HG02678 (cell line): ENCODE measurements around the gene PLCD1.

Source experiments
- ATAC-seq: cut with Tn5 transposase; IDR thresholded peaks from one replicate; pipeline ENCODE4 v1.9.1; 2021; ENCODE audit warnings: mild to moderate bottlenecking, moderate library complexity; ENCODE audit not compliant: unreplicated experiment

Gene PLCD1

DNA sequence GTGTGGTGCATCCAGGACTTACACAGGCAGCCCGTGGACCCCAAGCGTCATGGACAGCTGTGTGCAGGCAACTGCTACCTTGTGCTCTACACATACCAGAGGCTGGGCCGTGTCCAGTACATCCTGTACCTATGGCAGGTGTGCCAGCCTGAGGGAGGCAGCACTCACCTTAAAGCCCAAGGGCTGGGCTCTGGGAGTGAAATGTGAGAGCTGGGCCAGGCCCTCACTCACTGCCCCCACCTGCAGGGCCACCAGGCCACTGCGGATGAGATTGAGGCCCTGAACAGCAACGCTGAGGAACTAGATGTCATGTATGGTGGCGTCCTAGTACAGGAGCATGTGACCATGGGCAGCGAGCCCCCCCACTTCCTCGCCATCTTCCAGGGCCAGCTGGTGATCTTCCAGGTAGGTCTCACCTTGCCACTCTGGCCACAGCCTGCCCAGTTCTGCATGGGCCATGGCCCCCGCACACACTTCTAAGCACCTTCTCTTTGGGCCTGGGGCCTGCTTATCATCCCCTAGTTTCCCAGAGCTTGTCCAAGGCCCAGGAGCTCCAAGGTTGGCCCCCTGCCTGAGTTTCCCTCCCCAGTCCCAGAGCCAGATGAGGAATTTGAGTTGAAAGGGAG is 27.9 kb downstream of the PLCD1 start:
- ATAC-seq = no peak

DNA sequence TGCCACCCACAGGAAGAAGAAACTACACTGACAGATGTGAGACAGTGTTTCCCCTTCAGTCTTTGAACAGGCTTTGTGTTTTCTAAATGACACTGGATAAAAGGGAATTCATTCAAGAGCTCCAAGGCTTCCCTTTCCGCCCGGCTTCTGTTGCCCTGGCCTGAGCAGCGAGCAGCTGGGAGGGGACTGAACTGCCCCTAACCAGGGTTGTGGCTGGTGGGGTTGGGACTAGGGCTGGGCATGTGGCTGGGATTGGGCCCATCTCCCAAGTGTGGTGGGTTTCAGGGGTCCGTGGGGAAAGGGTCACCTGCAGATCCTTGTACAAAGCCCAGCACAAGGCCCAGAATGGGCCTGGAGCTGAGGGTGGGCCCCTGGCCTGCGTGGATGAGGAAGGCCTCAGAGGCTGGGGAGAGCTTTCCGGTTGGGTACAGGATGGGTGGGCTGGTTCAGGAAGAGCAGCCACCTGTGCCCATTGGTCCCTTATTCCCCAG is 28.4 kb downstream of the PLCD1 start:
- ATAC-seq = no peak

DNA sequence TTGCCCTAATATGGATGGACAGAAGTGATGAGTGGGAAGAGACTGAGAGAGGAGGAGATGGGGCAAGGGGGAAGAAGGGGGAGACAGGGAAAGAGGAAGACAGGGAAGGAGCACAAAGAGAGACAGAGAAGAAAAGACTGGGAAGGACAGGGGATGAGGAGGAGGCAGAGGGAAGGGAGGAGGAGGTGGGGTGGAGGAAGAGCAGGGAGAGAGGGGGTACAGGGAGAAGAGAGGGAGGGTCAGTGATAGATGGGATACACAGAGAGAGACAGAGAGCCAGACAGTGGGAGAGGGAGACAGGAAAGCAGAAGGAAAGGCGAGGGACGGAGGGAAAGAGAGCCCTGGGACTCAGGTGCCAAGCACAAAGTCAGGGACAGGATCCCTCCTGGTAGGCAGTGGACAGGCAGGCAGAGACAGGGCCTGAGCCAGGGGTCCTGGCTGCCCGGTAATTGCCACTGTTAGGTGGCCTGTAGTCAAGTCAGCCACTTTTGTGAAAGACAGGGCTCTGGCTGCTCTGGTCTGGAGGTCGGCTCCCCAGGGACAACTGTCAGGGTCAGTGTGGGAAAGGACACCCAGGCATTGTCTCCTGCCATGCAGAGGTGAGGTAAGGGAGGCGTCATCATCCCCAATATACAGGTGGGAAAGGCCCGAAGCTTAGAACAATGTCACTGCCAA is 29.1 kb downstream of the PLCD1 start:
- ATAC-seq = no peak

DNA sequence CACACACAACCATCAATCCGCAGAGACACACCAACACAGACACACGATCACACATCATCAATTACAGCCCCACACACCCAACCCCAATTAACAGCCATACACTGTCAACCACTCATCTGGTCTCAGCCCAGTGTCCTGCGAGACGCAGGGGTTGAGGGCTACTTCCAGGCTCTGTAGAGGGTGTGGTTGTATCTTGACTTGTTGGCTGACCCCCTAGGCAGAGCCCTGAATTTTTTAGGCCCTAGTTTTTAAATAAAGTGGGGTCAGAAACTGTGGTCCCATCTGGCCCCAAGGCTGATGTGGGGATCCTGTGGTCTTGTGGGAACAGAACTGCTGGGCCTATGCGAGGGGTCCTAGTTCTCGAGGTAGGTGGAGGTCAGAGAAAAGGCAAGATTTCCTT is 29.6 kb downstream of the PLCD1 start:
- ATAC-seq = no peak

DNA sequence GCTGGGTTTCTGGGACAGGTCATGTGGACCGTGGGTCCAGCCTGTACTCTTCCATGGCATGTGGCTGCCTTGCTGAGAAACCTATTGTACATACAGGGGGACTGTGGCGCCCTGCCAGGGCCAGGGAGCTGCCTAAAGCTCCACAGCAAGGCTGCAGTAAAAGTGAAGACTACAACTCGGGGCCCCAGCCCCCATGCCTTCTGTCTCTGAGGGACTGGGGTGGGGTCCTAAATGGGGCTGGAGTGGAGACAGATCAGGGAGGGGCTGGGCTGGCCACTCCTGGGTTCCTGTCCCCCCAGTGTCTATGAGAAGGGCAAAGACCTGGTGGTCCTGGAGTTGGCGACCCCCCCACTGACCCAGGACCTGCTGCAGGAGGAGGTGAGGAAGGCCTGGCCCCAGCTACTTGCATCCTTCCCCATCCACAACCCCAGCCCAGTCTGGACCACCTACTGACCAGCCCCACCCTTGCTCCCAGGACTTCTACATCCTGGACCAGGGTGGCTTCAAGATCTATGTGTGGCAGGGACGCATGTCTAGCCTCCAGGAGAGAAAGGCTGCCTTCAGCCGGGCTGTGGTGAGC is 31.6 kb downstream of the PLCD1 start:
- ATAC-seq = no peak

DNA sequence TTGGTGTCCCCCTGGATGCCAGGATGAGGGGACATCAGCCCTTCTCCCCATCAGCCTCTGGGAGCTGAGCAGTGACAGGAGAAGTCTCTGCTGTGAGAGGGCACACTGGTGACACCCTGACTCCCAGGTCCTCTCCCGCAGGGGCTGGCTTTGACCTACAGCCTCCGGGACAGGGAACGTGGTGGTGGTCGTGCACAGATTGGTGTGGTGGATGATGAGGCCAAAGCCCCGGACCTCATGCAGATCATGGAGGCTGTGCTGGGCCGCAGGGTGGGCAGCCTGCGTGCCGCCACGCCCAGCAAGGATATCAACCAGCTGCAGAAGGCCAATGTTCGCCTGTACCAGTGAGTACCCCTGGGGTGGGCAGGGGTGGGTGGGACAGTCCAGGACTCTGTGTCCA is 32.1 kb downstream of the PLCD1 start:
- no peak for ATAC-seq

DNA sequence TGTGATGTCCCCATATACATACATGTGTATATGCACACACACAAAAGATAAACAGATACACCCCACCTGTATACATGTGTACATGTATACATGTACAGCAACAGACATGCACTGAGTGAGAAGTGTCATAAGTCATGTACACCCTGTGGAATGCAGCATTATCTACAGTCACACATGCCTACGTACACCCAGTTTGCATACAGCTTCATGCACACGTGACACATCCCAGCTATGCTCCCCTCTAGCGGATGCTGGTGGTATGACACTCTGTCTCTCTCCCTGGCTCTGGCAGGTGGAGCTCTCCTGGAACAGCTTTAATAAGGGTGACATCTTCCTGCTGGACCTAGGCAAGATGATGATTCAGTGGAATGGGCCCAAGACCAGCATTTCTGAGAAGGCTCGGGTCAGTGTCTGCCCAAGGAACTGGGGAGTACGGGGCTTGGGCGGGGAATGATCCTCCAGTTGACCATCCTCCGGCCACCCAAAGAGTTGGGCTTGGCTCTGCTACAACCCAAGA is 32.6 kb downstream of the PLCD1 start:
- peak; percentile 52 for ATAC-seq

- ATAC-seq = no peak
Measured at GRCh38 chr3:37995652-37996641, 33.5 kb downstream of the PLCD1 start.

GRCh38 chr3:37994639-37994972 is 34.8 kb downstream of the PLCD1 start:
- ATAC-seq = no peak

DNA sequence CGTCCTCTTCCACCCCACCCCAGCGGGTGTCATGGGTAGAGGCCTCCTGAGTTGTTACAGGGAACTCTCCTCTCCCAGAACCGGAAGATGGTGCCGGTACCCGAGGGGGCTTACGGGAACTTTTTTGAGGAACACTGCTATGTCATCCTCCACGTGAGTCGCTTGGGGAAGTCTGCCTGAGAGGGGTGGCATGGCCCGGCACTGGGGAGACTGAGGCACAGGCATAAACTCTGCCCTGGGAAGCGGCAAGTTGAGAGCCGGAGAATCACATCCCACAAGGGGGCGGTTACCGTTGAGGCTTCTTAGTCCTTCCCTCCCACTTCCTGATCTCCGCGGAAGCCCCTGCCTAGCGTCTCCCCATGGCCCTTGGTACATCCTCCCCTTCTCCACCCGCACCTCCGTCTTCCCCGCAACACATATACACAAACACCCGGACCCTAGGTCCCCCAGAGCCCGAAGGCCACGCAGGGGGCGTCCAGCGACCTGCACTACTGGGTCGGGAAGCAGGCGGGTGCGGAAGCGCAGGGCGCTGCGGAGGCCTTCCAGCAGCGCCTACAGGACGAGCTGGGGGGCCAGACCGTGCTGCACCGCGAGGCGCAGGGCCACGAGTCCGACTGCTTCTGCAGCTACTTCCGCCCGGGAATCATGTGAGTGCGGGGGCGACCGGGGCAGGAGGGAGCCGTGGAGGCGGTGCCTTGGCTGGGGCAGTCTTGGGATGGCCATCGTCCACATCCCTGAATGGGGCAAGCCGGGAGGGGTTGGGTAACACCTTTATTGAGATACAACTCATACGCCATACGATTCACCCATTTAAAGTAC is 35.4 kb downstream of the PLCD1 start:
- ATAC-seq = peak; percentile 59

GRCh38 chr3:37993460-37993819 is 36.0 kb downstream of the PLCD1 start:
- no peak for ATAC-seq

DNA sequence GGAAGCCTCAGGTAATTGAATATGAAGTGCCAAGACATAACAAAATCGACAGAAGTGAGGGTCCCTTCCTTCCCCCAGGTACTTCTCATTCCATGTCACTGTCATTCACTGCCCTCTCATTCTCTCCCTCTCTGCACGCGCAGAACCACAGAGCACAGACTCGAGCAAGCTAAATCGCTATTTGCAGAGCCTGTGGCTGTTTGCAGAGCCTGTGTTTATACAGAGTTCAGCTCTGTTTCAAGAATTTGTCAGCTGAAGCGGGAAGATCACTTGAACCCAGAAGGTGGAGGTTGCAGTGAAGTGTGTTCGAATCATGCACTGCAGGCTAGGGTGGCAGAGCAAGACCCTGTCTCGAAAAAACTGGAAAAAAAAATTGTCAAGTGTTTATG is 36.4 kb downstream of the PLCD1 start:
- ATAC-seq = no peak

- no peak for ATAC-seq
Measured at GRCh38 chr3:37992271-37993066, 37.0 kb downstream of the PLCD1 start.

- ATAC-seq = no peak
Measured at GRCh38 chr3:37991823-37992222, 37.6 kb downstream of the PLCD1 start.

- no peak for ATAC-seq
Measured at GRCh38 chr3:37991109-37991508, 38.3 kb downstream of the PLCD1 start.

GRCh38 chr3:37990527-37990926 is 38.9 kb downstream of the PLCD1 start, which contains the start of gene VILL:
TSS of gene VILL (plus strand) at chr3:37990786. CDS start at chr3:37993673, 2,887 bp downstream.
- no peak for ATAC-seq

DNA sequence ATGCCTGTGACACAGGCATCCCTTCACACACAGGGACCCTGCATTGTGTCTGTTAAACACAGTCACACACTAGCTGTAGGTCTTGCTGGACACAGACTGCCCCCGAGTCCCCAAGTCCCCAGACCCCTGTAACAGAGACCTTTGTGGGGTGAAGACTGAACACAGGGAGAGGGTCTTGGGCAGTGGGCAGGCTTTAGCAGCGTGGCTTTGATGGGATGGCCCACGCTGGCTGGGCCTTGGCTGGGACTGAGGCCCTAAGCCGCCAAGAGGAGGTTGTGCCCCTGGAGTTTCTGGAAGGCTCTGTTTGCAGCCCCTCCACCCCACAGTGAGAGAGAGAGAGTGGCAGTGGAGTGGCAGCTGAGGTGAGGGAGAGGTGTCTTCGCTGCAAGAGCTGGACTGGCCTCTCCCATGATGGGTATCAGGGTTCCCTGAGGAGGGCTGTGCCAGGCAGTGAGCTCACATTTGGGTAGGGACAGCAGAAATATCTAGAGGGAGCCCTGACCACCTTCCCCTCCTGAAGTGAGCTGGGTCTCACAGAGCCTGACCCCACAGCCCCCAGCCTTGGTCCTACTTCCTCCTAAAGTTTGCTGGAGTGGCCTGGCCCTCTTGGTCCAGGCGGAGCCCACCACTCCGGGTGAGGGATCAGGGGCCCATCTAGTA is 39.5 kb downstream of the PLCD1 start:
- ATAC-seq = no peak

DNA sequence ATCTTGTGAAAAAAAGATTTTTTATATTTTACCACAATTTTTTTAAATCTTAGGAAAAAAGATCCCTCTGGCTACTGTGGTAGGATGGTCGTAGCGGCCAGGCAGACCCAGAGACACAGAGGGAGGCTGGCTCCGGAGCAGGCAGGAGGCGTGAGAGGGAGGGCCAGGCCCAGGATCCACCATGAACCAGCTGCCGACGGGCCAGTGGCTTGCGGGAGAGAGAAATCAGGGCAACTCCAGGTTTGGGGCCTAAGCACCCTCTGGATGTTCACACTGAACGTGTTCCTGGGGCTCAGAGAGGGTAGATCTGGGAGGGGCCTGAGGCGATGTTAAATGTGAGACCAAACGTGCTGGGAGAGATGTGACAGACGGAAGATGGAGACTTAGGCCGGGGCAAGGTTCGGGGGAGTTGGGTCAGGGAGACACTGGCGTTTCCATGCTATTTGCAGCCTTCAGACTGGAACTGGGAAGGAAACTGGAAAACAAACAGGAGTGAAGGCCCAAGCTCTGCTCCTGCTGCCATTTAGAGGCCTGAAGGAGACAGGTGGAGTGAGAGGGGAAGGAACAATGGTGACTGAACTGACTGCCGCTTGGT is 40.4 kb downstream of the PLCD1 start:
- ATAC-seq = no peak
